IPS-20b (cell line): Measurements from ENCODE around the gene PTPRM.

Experiments
- H3K27ac ChIP-seq: one replicate; pipeline ENCODE4 v1.5.1; 2013; ENCODE audit warnings: low read length
- H3K27me3 ChIP-seq: 2 replicates; pipeline ENCODE4 v1.6.1; 2013; ENCODE audit warnings: mild to moderate bottlenecking, low read length, inconsistent platforms; ENCODE audit not compliant: insufficient read depth
- H3K36me3 ChIP-seq: 2 replicates; pipeline ENCODE4 v1.6.1; 2013; ENCODE audit warnings: low read depth, mild to moderate bottlenecking, inconsistent platforms, low read length, moderate library complexity; ENCODE audit not compliant: insufficient read depth
- H3K4me1 ChIP-seq: 2 replicates; pipeline ENCODE4 v1.6.1; 2013; ENCODE audit warnings: mild to moderate bottlenecking, control low read depth, inconsistent platforms, low read length, moderate library complexity; ENCODE audit not compliant: insufficient read depth
- H3K4me3 ChIP-seq: 2 replicates; pipeline ENCODE4 v1.5.1; 2013; ENCODE audit warnings: mild to moderate bottlenecking, low read length, inconsistent platforms
- H3K9ac ChIP-seq: 2 replicates; pipeline ENCODE4 v1.6.1; 2013; ENCODE audit warnings: low read depth, mild to moderate bottlenecking, inconsistent platforms, low read length, moderate library complexity
- H3K9me3 ChIP-seq: 2 replicates; pipeline ENCODE4 v1.6.1; 2013; ENCODE audit warnings: mild to moderate bottlenecking, low read depth, low read length, inconsistent platforms; ENCODE audit not compliant: insufficient read depth

PTPRM gene

DNA sequence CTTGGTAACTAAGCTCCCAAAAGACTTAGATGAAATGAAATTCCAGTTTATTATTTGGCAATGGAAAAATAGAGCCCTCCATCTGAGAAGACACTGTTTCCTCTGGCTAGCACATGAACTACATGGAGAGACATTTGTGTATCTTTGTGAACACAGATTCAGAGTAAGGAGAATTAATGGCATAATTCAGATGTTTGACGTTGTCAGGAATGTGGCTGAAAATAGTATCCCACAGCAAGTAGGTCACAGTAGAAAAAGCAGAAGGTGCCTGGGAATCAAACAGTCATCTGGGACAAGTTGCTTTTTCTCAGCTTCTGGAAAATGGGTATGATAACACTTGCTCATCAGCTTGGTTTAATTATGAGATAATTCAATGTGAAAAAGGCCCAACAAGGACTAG, 288.6 kb downstream of the PTPRM start:
- no peak overlapping the region for H3K27ac ChIP-seq
- no peaks in the 10 kb centered on the region for H3K27me3 ChIP-seq
- H3K4me1 ChIP-seq = no peaks in the 10 kb centered on the region
- H3K36me3 ChIP-seq = no peaks in the 10 kb centered on the region
- no peaks in the 10 kb centered on the region for H3K9me3 ChIP-seq
- no peak overlapping the region for H3K9ac ChIP-seq
- H3K4me3 ChIP-seq = no peak overlapping the region

DNA sequence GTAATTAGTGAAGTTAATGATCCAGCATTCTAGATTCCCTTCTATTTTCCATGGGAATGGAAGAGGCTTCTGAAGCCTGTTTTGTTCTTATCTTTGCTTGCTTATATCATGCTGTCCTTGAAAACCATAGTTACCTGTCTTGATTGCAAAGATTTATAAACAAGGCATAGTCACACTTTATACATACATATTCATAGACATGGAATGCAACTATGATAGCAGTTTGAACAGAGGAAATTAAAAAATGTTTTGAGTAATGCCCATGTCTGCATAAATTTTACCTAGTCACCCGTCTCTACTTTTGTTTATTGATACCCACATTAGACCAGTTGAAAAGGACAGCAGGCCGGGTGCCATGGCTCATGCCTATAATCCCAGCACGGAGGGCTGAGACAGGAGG, 289.0 kb downstream of the PTPRM start:
- H3K36me3 ChIP-seq = no peaks in the 10 kb centered on the region
- H3K9ac ChIP-seq = no peak overlapping the region
- H3K9me3 ChIP-seq = no peaks in the 10 kb centered on the region
- no peaks in the 10 kb centered on the region for H3K27me3 ChIP-seq
- H3K4me3 ChIP-seq = no peak overlapping the region
- no peaks in the 10 kb centered on the region for H3K4me1 ChIP-seq
- no peak overlapping the region for H3K27ac ChIP-seq

DNA sequence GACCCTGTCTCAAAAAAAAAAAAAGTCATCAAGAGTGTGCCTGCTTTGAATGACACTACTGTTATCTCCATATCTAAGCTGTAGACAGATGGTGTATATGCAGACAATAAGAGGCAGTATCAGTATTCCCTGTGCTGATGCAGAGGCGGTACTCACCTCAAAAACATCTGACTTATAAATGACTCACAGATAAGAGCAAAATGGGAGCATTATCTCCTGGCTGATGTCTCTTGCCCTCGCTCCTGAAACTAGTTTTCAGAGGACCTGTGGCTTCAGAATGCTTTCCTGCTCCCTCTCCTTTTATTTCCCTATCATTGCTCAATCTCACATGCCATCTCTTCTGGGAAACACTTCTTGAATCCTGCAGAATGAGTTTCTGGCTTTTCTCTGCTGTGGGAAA, 289.6 kb downstream of the PTPRM start:
- H3K4me3 ChIP-seq = no peak overlapping the region
- H3K27ac ChIP-seq = no peak overlapping the region
- no peaks in the 10 kb centered on the region for H3K9me3 ChIP-seq
- no peaks in the 10 kb centered on the region for H3K4me1 ChIP-seq
- H3K9ac ChIP-seq = no peak overlapping the region
- no peaks in the 10 kb centered on the region for H3K27me3 ChIP-seq
- no peaks in the 10 kb centered on the region for H3K36me3 ChIP-seq

DNA sequence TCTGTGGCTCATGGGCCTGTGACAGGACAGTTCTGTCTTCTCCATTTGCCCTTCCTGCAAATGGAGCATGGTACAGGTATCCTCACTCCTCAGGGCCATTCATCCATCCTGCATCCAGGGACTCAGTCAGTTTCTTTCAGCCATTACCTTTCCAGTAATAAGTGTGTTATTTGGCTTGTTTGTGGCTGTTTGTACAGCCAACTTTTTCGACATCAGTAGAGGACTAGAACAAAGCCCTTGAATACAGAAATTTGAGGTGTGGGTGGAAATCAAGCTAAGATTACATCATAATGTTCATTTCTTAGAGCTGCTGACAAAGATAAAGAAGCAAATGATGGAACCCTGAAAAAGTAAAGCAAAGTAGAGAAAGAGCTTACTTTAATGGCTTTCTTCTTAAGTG, 290.4 kb downstream of the PTPRM start:
- no peaks in the 10 kb centered on the region for H3K9me3 ChIP-seq
- H3K27me3 ChIP-seq = no peaks in the 10 kb centered on the region
- H3K4me3 ChIP-seq = no peak overlapping the region
- H3K27ac ChIP-seq = no peak overlapping the region
- no peaks in the 10 kb centered on the region for H3K36me3 ChIP-seq
- H3K9ac ChIP-seq = no peak overlapping the region
- H3K4me1 ChIP-seq = no peaks in the 10 kb centered on the region

DNA sequence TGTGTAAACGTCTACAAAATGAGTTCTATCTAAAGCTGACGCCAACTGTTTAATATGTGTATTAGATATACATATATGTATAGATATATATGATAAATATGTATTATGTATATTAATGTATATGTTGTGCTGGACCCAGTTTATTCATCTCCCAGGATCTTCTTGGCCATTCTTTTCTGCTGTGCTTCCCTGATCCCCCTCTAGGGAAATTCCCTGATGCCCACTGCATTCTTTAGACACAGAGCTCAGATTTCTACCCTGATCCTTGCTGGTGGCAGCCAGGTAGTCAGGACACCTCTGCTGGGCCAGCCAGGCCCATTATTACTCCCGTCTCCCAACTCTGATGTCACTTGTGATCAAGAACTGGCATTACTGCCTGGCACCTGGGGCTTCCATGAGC, 292.0 kb downstream of the PTPRM start:
- Histone ChIP-seq H3K4me3 (no peak overlapping the region), H3K4me1 (no peaks in the 10 kb centered on the region), H3K27me3 (no peaks in the 10 kb centered on the region), H3K9ac (no peak overlapping the region), H3K9me3 (no peaks in the 10 kb centered on the region), H3K36me3 (no peaks in the 10 kb centered on the region), H3K27ac (no peak overlapping the region)

DNA sequence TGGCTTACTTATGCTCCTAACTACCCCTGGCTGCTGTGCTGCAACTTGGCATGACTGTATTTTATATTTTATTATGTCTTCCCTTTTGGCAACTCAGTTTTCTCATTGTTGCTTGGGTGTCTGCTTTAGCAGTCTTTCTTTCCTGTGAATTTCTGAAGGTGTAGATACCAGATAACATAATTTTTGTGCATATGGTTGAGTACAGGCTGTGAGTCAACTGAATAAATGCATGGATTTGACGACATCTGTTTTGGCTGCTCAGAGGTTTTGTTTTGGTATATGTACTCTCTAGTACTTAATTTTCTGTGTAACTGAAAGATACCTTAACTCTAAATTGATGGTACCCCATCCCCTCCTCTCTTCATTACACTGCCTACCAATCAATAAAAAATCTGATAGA, 303.1 kb downstream of the PTPRM start:
- H3K27ac ChIP-seq = no peak overlapping the region
- no peaks in the 10 kb centered on the region for H3K9me3 ChIP-seq
- no peak overlapping the region for H3K4me3 ChIP-seq
- H3K4me1 ChIP-seq = no peaks in the 10 kb centered on the region; the same call in 1 of the 2 replicates
- H3K36me3 ChIP-seq = no peaks in the 10 kb centered on the region
- H3K9ac ChIP-seq = no peak overlapping the region
- no peaks in the 10 kb centered on the region for H3K27me3 ChIP-seq

DNA sequence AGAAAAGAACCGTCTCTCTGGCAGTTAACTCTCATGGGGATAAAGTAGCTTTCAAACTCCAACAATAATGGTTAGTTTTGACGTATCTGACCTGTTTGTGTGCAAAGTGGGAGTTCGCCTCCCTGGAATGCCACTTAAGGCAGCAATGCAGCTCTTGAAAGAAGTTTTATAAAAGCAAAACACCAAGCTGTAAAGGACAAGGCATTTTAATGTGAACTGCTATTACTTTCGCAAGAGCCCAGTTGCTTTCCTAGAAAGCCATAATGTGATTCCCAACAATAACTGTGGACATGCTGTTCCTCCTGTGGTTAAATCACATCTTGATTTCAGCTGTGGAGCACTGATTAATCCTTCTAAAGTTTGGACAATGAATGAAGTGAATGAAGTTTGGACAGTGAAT, 303.7 kb downstream of the PTPRM start:
- Histone ChIP-seq H3K36me3 (no peaks in the 10 kb centered on the region), H3K27me3 (no peaks in the 10 kb centered on the region), H3K9ac (no peak overlapping the region), H3K27ac (no peak overlapping the region), H3K4me3 (no peak overlapping the region), H3K4me1 (no peaks in the 10 kb centered on the region; the same call in 1 of the 2 replicates), H3K9me3 (no peaks in the 10 kb centered on the region)

DNA sequence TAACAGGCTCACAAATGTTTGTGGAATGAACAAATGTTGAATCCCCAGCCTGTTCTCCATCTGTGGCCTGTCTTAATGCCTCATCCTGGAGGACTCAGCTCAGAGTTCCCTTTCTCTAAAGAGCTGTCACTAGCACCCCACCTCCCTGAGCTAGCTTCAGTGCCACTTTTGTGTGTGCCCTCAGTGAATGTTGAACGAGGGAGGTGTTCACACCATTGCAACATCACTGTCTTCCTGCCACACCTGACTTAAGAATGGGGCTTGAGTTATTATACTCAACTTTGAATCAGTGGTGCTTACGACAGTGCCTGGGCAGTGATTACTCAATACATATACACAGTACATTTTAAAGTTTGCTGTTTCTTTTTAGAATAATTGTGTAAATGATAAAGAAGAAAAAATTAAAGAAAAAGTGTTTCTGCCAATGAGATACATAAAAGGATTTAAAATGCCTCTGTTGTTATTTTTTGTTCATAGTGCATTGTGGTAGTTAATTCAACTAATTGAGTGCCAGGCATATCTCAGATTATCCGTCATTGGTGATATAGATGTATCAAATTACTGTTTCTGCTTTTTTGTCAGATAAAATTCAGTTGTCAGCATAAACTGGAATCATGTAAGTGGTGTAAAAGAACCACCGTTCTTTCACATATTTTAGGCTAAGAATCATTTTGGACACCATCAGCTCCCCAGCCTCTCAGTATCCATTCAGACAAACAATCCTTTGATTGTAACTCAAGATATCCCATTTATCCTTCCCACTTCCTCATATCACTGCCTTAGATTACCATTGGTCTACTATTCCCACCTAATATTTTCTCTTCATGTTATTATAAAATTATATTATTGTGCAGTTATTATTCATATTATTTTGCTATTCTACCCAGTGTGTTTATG, 304.7 kb downstream of the PTPRM start:
- Histone ChIP-seq H3K36me3 (no peaks in the 10 kb centered on the region), H3K4me3 (no peak overlapping the region), H3K27me3 (no peaks in the 10 kb centered on the region), H3K27ac (no peak overlapping the region), H3K4me1 (no peaks in the 10 kb centered on the region; the same call in 1 of the 2 replicates), H3K9me3 (no peaks in the 10 kb centered on the region), H3K9ac (no peak overlapping the region)

DNA sequence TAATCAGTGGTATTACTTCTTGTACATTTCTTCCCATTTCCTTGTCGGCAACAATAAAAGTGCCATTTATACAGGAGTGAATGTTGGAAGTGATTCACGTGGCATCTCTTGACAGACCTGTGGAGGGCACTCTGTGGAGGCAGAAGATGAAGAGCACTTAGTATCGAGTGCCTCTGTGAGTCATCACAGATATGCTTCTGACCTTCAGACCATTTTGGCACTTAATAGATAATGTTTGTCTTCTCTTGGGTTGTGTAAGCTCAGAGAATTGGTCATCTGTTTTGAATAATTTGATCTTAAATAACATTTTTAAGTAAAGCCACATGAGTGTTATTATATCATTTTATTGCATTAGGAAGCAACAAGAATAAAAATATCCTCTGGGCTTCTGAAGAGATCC, 305.5 kb downstream of the PTPRM start:
- no peaks in the 10 kb centered on the region; the same call in 1 of the 2 replicates for H3K4me1 ChIP-seq
- no peaks in the 10 kb centered on the region for H3K9me3 ChIP-seq
- H3K4me3 ChIP-seq = no peak overlapping the region
- no peaks in the 10 kb centered on the region for H3K36me3 ChIP-seq
- H3K9ac ChIP-seq = no peak overlapping the region
- no peak overlapping the region for H3K27ac ChIP-seq
- H3K27me3 ChIP-seq = no peaks in the 10 kb centered on the region

DNA sequence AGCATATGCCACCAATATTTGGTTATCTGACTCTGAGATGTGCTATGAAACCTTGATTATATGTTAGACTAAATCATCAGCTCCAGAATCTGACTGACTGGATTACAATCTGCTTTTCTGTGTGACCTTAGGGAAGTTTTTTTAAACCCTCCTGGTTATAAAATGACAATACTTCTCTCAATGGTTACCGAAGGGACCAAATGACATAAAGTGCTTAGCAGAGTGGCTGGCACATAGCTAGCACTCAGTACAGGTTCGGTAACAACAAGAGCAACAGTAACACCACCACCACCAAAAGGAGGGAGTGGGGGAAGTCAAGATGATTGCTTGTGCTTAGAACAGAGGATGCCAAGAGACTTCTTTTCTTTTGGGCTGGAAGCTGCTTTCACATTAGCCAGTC, 306.2 kb downstream of the PTPRM start:
- Histone ChIP-seq H3K9me3 (no peaks in the 10 kb centered on the region), H3K36me3 (no peaks in the 10 kb centered on the region), H3K4me1 (no peaks in the 10 kb centered on the region; the same call in 1 of the 2 replicates), H3K27me3 (no peaks in the 10 kb centered on the region), H3K27ac (no peak overlapping the region), H3K4me3 (no peak overlapping the region), H3K9ac (no peak overlapping the region)

DNA sequence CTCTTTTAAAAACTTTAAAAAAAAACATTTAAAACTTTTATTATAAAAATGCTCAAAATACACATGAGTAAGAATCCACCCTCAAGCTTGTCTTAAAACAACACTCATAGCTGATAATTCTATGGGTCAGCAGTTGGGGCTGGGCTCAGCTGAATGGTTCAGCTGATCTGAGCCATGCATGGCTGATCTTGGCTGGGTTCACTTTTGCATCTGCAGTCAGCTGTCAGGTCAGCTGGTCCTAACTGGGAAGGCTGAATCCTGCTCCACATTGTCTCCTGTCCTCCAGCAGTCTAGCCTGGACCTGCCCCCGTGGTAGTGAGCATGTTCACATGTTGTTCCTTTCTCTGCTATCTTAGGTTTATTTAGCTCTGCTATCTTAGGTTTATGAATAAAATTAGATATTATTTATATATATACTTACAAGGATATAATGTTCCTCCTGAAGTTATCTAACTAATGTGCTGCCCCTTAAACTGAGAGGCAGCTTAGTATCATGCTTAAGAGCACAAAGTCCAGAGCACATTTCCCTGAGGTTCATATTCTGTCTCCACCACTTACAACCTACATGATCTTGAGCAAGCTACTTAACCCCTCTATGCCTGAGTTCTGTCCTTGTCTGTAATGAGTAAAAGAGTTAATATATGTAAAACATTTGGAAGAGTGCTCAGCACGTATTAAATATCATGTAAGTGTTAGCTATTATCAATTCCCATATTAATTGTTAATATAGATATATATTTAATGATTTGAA, 309.4 kb downstream of the PTPRM start:
- Histone ChIP-seq H3K9me3 (no peaks in the 10 kb centered on the region), H3K4me3 (no peak overlapping the region)

DNA sequence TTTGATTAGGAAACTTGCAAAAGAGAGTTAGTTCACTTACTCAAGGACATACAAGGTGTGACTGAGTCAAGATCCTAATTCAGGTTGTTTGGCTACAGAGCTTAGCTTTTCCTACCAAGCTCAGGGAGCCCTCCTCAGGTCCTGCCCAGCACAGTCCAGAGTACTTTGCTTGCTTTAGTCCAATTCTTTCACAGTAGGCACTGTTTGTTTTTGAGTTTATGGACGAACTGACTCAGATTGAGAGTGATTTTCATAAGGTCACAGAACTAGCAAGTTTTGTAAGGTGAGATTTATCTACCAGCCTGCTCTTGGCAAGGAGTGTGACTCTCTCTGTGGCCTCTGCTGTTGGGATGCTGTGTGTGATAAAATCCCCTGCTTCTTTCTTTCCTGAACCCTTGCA, 310.5 kb downstream of the PTPRM start:
- Histone ChIP-seq H3K27ac (no peak overlapping the region), H3K27me3 (no peaks in the 10 kb centered on the region), H3K9me3 (no peaks in the 10 kb centered on the region), H3K4me1 (no peaks in the 10 kb centered on the region), H3K9ac (no peak overlapping the region), H3K4me3 (no peak overlapping the region), H3K36me3 (no peaks in the 10 kb centered on the region)

More for the DNA sequence above, 309.4 kb downstream of the PTPRM start:
- no peaks in the 10 kb centered on the region for H3K4me1 ChIP-seq
- no peaks in the 10 kb centered on the region for H3K27me3 ChIP-seq
- no peak overlapping the region for H3K9ac ChIP-seq
- no peaks in the 10 kb centered on the region for H3K36me3 ChIP-seq
- no peak overlapping the region for H3K27ac ChIP-seq
